H1 (cell line): Measurements from ENCODE around the gene DNER. TPM values are rescaled to one million over a fixed set of nuclear protein-coding genes. Genes with fewer than 3 reads are reported as not detected.

Source experiments
- CTCF ChIA-PET: fragments of 300-600 bp; sonication (Branson Sonifier 250); formaldehyde crosslinking; loops from one replicate; lab custom pipeline; 2021; ENCODE audit not compliant: partially characterized antibody; lab: Charles Lee
- POLR2A ChIA-PET: fragments of 300-600 bp; sonication (Branson Sonifier 250); formaldehyde crosslinking; loops from one replicate; lab custom pipeline; 2021; ENCODE audit warnings: inconsistent platforms; ENCODE audit not compliant: partially characterized antibody; lab: Charles Lee
- DNase-seq, 2 experiments: peaks; one replicate each; pipeline versions ENCODE4 v3.0.0 to v3.0.0-alpha.2; 2010 to 2022; ENCODE audit warnings: low spot score in 2 of 2, low read depth in 1 of 2, mixed read lengths in 1 of 2
- FAIRE-seq: peaks from 2 replicates; lab custom pipeline; 2011; peaks lifted over from hg19 to GRCh38; lab: Jason Lieb, UNC
- H2AFZ ChIP-seq: 2 replicates; pipeline ENCODE4 v1.8.1; 2012; ENCODE audit warnings: low read length, inconsistent platforms
- H2AK5ac ChIP-seq: 2 replicates; pipeline ENCODE4 v1.6.1; 2013; ENCODE audit warnings: low read depth, low read length
- H2BK120ac ChIP-seq: replicated peaks from 2 replicates; pipeline ENCODE3; 2013; ENCODE audit warnings: low read depth, low read length, inconsistent platforms
- H2BK12ac ChIP-seq: 2 replicates; pipeline ENCODE4 v1.6.1; 2013; ENCODE audit warnings: low read depth, low read length
- H2BK15ac ChIP-seq: 2 replicates; pipeline ENCODE4 v1.6.1; 2013; ENCODE audit warnings: low read length
- H2BK20ac ChIP-seq: 2 replicates; pipeline ENCODE4 v1.6.1; 2013; ENCODE audit warnings: low read length
- H2BK5ac ChIP-seq: 2 replicates; pipeline ENCODE4 v1.6.1; 2013; ENCODE audit warnings: low read depth, low read length
- H3K14ac ChIP-seq: 2 replicates; pipeline ENCODE4 v1.6.1; 2013; ENCODE audit warnings: inconsistent platforms; ENCODE audit not compliant: insufficient read length
- H3K18ac ChIP-seq: 2 replicates; pipeline ENCODE4 v1.6.1; 2013; ENCODE audit warnings: low read length; ENCODE audit errors: extremely low read depth
- H3K23ac ChIP-seq: 2 replicates; pipeline ENCODE4 v1.6.1; 2013; ENCODE audit warnings: inconsistent platforms; ENCODE audit not compliant: insufficient read length
- H3K23me2 ChIP-seq: 2 replicates; pipeline ENCODE4 v1.6.1; 2013; ENCODE audit warnings: low read depth, low read length
- H3K27ac ChIP-seq: 2 replicates; pipeline ENCODE4 v1.6.1; 2011; ENCODE audit warnings: low read depth, low read length, inconsistent platforms
- H3K27me3 ChIP-seq, 4 experiments: replicated peaks in 1 of 4; 1 replicate in 1 of 4; 2 replicates in 3 of 4; pipeline versions ENCODE4 v1.6.1 to v1.8.1; 2011 to 2013; ENCODE audit warnings: low read length in 3 of 4, mild to moderate bottlenecking in 3 of 4, inconsistent platforms in 2 of 4, mixed read lengths in 2 of 4, moderate library complexity in 1 of 4; ENCODE audit not compliant: control insufficient read depth in 3 of 4, insufficient read depth in 3 of 4; ENCODE audit errors: extremely low read depth in 1 of 4
- H3K36me3 ChIP-seq, 4 experiments: 2 replicates each; pipeline versions ENCODE4 v1.6.1 to v1.8.1; 2011 to 2013; ENCODE audit warnings: mild to moderate bottlenecking in 4 of 4, low read length in 3 of 4, moderate library complexity in 2 of 4, control low read depth in 1 of 4, inconsistent platforms in 1 of 4; ENCODE audit not compliant: insufficient read depth in 4 of 4, control insufficient read depth in 2 of 4
- H3K4ac ChIP-seq: replicated peaks from 2 replicates; pipeline ENCODE3; 2013; ENCODE audit warnings: low read length, low read depth, mixed read lengths, inconsistent platforms; ENCODE audit not compliant: insufficient read length
- H3K4me1 ChIP-seq, 4 experiments: replicated peaks in 1 of 4; 1 replicate in 1 of 4; 2 replicates in 3 of 4; pipeline versions ENCODE4 v1.6.1 to v1.8.1; 2011 to 2013; ENCODE audit warnings: low read length in 3 of 4, inconsistent platforms in 2 of 4, mixed read lengths in 1 of 4; ENCODE audit not compliant: insufficient read depth in 4 of 4, control insufficient read depth in 3 of 4
- H3K4me2 ChIP-seq, 2 experiments: 2 replicates each; pipeline versions ENCODE4 v1.6.1 to v1.8.1; 2011 to 2013; ENCODE audit warnings: low read depth in 2 of 2, low read length in 2 of 2, control low read depth in 1 of 2, inconsistent platforms in 1 of 2, mild to moderate bottlenecking in 1 of 2; ENCODE audit not compliant: insufficient read depth in 1 of 2
- H3K4me3 ChIP-seq, 4 experiments: fragments of 200-600, 300-600 bp in 1 of 4; sonication (generic), shearing (Covaris generic), sonication (Bioruptor Twin) in 1 of 4; 2 replicates each; pipeline versions ENCODE4 v1.5.1 to v1.8.1; 2011 to 2016; ENCODE audit warnings: low read length in 4 of 4, low read depth in 3 of 4, control low read depth in 2 of 4, inconsistent platforms in 2 of 4, mild to moderate bottlenecking in 2 of 4, mixed read lengths in 1 of 4, moderate library complexity in 1 of 4; ENCODE audit not compliant: insufficient read depth in 2 of 4; ENCODE audit errors: extremely low read depth in 1 of 4
- H3K56ac ChIP-seq: replicated peaks from 2 replicates; pipeline ENCODE3; 2013; ENCODE audit warnings: low read depth, mild to moderate bottlenecking, mixed read lengths, low read length, inconsistent platforms; ENCODE audit not compliant: insufficient read length
- H3K79me1 ChIP-seq: 2 replicates; pipeline ENCODE4 v1.6.1; 2013; ENCODE audit warnings: low read depth, low read length, control low read depth
- H3K79me2 ChIP-seq, 2 experiments: 2 replicates each; pipeline versions ENCODE4 v1.6.1 to v1.8.1; 2012 to 2013; ENCODE audit warnings: low read length in 2 of 2, mild to moderate bottlenecking in 2 of 2, inconsistent platforms in 1 of 2; ENCODE audit not compliant: insufficient read depth in 2 of 2, control insufficient read depth in 1 of 2
- H3K9ac ChIP-seq, 4 experiments: replicated peaks in 1 of 4; 1 replicate in 1 of 4; 2 replicates in 3 of 4; pipeline versions ENCODE4 v1.6.1 to v1.8.1; 2011 to 2013; ENCODE audit warnings: low read depth in 3 of 4, low read length in 3 of 4, control low read depth in 2 of 4, mild to moderate bottlenecking in 2 of 4, moderate library complexity in 2 of 4, inconsistent platforms in 1 of 4; ENCODE audit errors: extremely low read depth in 1 of 4
- H3K9me3 ChIP-seq, 2 experiments: 2 replicates each; pipeline versions ENCODE4 v1.6.1 to v1.8.1; 2012 to 2013; ENCODE audit warnings: mild to moderate bottlenecking in 2 of 2, moderate library complexity in 2 of 2, control low read depth in 1 of 2, inconsistent platforms in 1 of 2, low read depth in 1 of 2, low read length in 1 of 2, mixed read lengths in 1 of 2; ENCODE audit not compliant: insufficient read depth in 2 of 2
- H4K20me1 ChIP-seq, 2 experiments: replicated peaks in 1 of 2; 2 replicates each; pipeline versions ENCODE3 to v1.8.1; 2011 to 2013; ENCODE audit warnings: inconsistent platforms in 2 of 2, low read length in 2 of 2, mild to moderate bottlenecking in 1 of 2; ENCODE audit not compliant: insufficient read depth in 2 of 2, control insufficient read depth in 1 of 2
- H4K5ac ChIP-seq: 2 replicates; pipeline ENCODE4 v1.6.1; 2013; ENCODE audit warnings: low read length, low read depth, mixed read lengths, inconsistent platforms; ENCODE audit not compliant: insufficient read length
- H4K8ac ChIP-seq: 2 replicates; pipeline ENCODE4 v1.8.0; 2013; ENCODE audit warnings: mild to moderate bottlenecking, moderate library complexity, low read length, inconsistent platforms; ENCODE audit not compliant: insufficient read depth; ENCODE audit errors: extremely low read depth
- H4K91ac ChIP-seq: replicated peaks from 2 replicates; pipeline ENCODE3; 2013; ENCODE audit warnings: low read length, mixed read lengths, inconsistent platforms; ENCODE audit not compliant: insufficient read length
- ASH2L ChIP-seq: fragments of 200-600, 300-600 bp; sonication (generic); IDR thresholded peaks from one replicate; pipeline ENCODE4 v1.7.1; 2017; ENCODE audit warnings: low read length
- CHD2 ChIP-seq: IDR thresholded peaks from 2 replicates; pipeline ENCODE4 v1.6.1; 2012; ENCODE audit warnings: low read length, improper control_type of control experiment
- EP300 ChIP-seq, 2 experiments: IDR thresholded peaks; 1 replicate in 1 of 2; 2 replicates in 1 of 2; pipeline ENCODE4 v1.6.1; 2011 to 2012; ENCODE audit warnings: low read depth in 2 of 2, low read length in 2 of 2, mild to moderate bottlenecking in 2 of 2, borderline replicate concordance in 1 of 2, inconsistent platforms in 1 of 2, moderate library complexity in 1 of 2
- NRF1 ChIP-seq: IDR thresholded peaks from 2 replicates; pipeline ENCODE4 v1.6.1; 2011; ENCODE audit warnings: mild to moderate bottlenecking, low read depth, low read length, improper control_type of control experiment
- SIN3A ChIP-seq, 2 experiments: IDR thresholded peaks in 1 of 2; conservative IDR thresholded peaks in 1 of 2; 2 replicates each; pipeline ENCODE4 v1.6.1; 2011 to 2012; ENCODE audit warnings: low read length in 2 of 2, improper control_type of control experiment in 1 of 2, low read depth in 1 of 2, mild to moderate bottlenecking in 1 of 2
- SP2 ChIP-seq: IDR thresholded peaks from 2 replicates; pipeline ENCODE4 v1.6.1; 2012; ENCODE audit warnings: mild to moderate bottlenecking, low read length, inconsistent platforms
- SUZ12 ChIP-seq: fragments of 200-600 bp; sonication (generic); IDR thresholded peaks from 2 replicates; pipeline ENCODE4 v1.6.1; 2012; ENCODE audit warnings: mild to moderate bottlenecking, inconsistent platforms, low read length, moderate library complexity, mixed read lengths
- TAF1 ChIP-seq: IDR thresholded peaks from 2 replicates; pipeline ENCODE4 v1.6.1; 2011; ENCODE audit warnings: mild to moderate bottlenecking, low read depth, low read length
- TEAD4 ChIP-seq: IDR thresholded peaks from 2 replicates; pipeline ENCODE4 v1.6.1; 2012; ENCODE audit warnings: low read depth, low read length, inconsistent platforms, mixed read lengths
- WGBS, 2 experiments: shearing (Covaris generic) in 1 of 2; methylation state at CpG; one replicate each; pipeline versions ENCODE4 v1.1.6 to v1.1.7; 2013 to 2015; ENCODE audit warnings: low lambda C conversion rate in 2 of 2, mixed read lengths in 2 of 2, inconsistent platforms in 1 of 2, low coverage in 1 of 2, missing lambda C conversion rate in 1 of 2; ENCODE audit not compliant: insufficient replicate concordance in 2 of 2, insufficient coverage in 1 of 2, insufficient read length in 1 of 2; ENCODE audit errors: extremely low coverage in 1 of 2, missing lambda C conversion rate in 1 of 2; 5-methylcytosine and 5-hydroxymethylcytosine counted together
- polyA plus RNA-seq, 7 experiments: library from polyadenylated mRNA; depleted of rRNA in 3 of 7; stranded (reverse) in 5 of 7; unstranded in 2 of 7; fragments of >200 nt in 5 of 7; fragments of 200-250 nt in 2 of 7; gene quantifications; 1 replicate in 5 of 7; 2 replicates in 1 of 7; 4 replicates in 1 of 7; pipeline versions ENCODE4 v1.2.1 to v1.2.3, GENCODE V29; 2011 to 2013; ENCODE audit warnings: missing spikeins in 2 of 7, mixed read lengths in 2 of 7
- total RNA-seq: library from RNA; stranded (reverse); fragmentation: NEBNext Ultra II Directional; extraction: Animal tissue kit (Norgen Biotek cat#: 25700); gene quantifications from 2 replicates; pipeline ENCODE4 v1.2.1, GENCODE V29; 2021

Gene DNER
- total and polyA plus RNA-seq, 2 of the 8 experiments (the other 6 are each of a cell fraction or from before 2014, with no cell fraction given) = 6.8 to 16.3 TPM

GRCh38 chr2:229713371-229714079 lies 830 bp downstream of the DNER start:
- Histone ChIP-seq H3K4me2 (peak overlapping the region; percentile 60 to 98), H3K23ac (no peak overlapping the region), H4K91ac (no peak overlapping the region), H2BK120ac (no peak overlapping the region), H2BK15ac (peak overlapping the region; percentile 49; the same call in 1 of the 2 replicates), H4K20me1 (peaks cover 0 to 2% of the 10 kb centered on the region in 2 experiments), H2BK5ac (no peak overlapping the region), H3K4ac (peak overlapping the region; percentile 41), H3K4me3 (peak overlapping the region; percentile 25 to 80 (median 55)), H2AFZ (peak overlapping the region; percentile 65; the same call in 1 of the 2 replicates), H3K9ac (peak overlapping the region in 1 of 4 experiments; percentile 0; a peak in 1 of 7 replicates), H4K8ac (no peak overlapping the region), H3K4me1 (peaks cover 0 to 8% (median 2%) of the 10 kb centered on the region in 4 experiments; a peak in 5 of 7 replicates), H3K18ac (peak overlapping the region; percentile 81; the same call in 1 of the 2 replicates), H3K27me3 (peaks cover 1 to 16% (median 13%) of the 10 kb centered on the region in 4 experiments), H4K5ac (no peak overlapping the region), H2BK12ac (peak overlapping the region; percentile 69; the same call in 1 of the 2 replicates), H3K23me2 (peaks cover 15% of the 10 kb centered on the region), H2BK20ac (no peak overlapping the region), H2AK5ac (no peak overlapping the region), H3K79me1 (no peaks in the 10 kb centered on the region), H3K27ac (no peak overlapping the region), H3K36me3 (no peaks in the 10 kb centered on the region), H3K56ac (no peak overlapping the region), H3K9me3 (no peaks in the 10 kb centered on the region), H3K79me2 (no peaks in the 10 kb centered on the region), H3K14ac (no peak overlapping the region)
- DNase-seq = peak in 1 of 2 experiments; percentile 84
- WGBS, 2 experiments = 2% methylated on average over 31 of the region's 61 CpGs; no CpG with 5 or more reads in 1 of the 2 experiments
- FAIRE-seq = no peak
- ChIA-PET CTCF (interaction anchor here (0.6 to 2.1 kb wide), 4 partner anchors 77 to 371 kb away, joined by 3 to 7 read pairs (median 3); no protein-coding TSS in a partner anchor), POLR2A (no interaction called here)
- TF ChIP-seq EP300 (IDR thresholded peaks at IDR 0.05; ENCODE audit: borderline replicate concordance in 1 of 2, low read depth in 2 of 2, low read length in 2 of 2) (no peak), TEAD4 (no peak), ASH2L (peak; percentile 81), NRF1 (no peak), TAF1 (no peak), SUZ12 (peak; percentile 65), SP2 (no peak), SIN3A (conservative IDR thresholded peaks at IDR 0.05 in 1 of 2, IDR thresholded peaks at IDR 0.05 in 1 of 2; ENCODE audit: low read depth in 1 of 2, low read length in 2 of 2) (no peak), CHD2 (peak; percentile 38; the same call in 1 of the 2 replicates)
